ENCODE measurements around the gene LY6G6C. TPM values are rescaled to one million over a fixed set of nuclear protein-coding genes. Genes with fewer than 3 reads are reported as not detected.

LY6G6C gene
- total RNA-seq: 10 to 100 TPM in 1 of 4 donors, 1 to 10 TPM in 2, under 1 TPM in 1; 0.53 to 14.6 (median 2.4) TPM

DNA sequence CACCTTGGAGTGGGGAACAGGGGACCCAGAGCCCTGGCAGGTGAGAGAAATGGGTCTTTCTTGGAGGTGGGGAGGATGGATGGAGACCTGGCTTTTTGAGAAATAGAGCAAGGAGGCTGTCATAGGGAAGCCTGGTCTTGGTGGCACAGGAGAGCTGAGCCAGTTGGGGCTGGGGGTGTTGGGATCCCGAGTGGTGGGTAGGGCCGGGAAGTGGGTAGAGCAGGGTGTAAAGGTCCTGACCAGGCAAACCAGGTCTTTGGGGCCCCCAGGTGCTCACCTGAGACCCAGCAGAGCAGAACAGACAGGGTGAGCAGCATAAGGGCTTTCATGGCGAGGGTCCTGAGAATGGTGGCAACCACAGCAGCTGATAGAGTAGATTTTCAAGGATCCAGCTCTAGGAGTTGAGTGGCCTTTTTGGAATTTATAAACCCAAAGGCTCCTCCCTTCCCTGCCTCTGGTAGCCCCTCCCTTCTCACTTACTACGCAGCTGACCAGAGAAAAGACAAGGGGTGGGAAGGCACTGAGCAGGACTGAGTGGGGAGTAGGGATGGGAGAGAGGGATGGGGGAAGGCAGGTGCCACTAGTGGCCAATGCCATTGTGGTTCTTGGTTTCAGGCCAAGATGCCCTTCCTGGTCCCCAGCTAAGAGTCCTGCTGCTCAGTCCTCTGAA lies at the start of gene LY6G6C:
LY6G6C (minus strand) TSS at position 396 of the 670 bp plus-strand sequence; CDS start at position 329, 67 bp downstream.
- Histone ChIP-seq H3K27me3 (no peaks in the 10 kb centered on the region), H3K9me3 (no peaks in the 10 kb centered on the region), H3K27ac (peak within 1 kb of the TSS in 3 of 4 donors; percentile 20 to 94 (median 88)), H3K4me3 (no peak within 1 kb of the TSS), H3K36me3 (peaks cover 0 to 5% (median 0%) of the 10 kb centered on the region in 3 donors), H3K4me1 (peaks cover 5 to 74% (median 23%) of the 10 kb centered on the region in 3 donors)
- WGBS, 2 donors: 80 to 85% methylated on average over 4 of the region's 4 CpGs
- TF ChIP-seq, protein P1, sequence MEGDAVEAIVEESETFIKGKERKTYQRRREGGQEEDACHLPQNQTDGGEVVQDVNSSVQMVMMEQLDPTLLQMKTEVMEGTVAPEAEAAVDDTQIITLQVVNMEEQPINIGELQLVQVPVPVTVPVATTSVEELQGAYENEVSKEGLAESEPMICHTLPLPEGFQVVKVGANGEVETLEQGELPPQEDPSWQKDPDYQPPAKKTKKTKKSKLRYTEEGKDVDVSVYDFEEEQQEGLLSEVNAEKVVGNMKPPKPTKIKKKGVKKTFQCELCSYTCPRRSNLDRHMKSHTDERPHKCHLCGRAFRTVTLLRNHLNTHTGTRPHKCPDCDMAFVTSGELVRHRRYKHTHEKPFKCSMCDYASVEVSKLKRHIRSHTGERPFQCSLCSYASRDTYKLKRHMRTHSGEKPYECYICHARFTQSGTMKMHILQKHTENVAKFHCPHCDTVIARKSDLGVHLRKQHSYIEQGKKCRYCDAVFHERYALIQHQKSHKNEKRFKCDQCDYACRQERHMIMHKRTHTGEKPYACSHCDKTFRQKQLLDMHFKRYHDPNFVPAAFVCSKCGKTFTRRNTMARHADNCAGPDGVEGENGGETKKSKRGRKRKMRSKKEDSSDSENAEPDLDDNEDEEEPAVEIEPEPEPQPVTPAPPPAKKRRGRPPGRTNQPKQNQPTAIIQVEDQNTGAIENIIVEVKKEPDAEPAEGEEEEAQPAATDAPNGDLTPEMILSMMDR (IDR thresholded peaks at IDR 0.05): no peak
- no peak for TF ChIP-seq POLR2A (IDR thresholded peaks at IDR 0.05)
- DNase-seq: no peak
- intact Hi-C loops (cut with DNase I): no loop called here

DNA sequence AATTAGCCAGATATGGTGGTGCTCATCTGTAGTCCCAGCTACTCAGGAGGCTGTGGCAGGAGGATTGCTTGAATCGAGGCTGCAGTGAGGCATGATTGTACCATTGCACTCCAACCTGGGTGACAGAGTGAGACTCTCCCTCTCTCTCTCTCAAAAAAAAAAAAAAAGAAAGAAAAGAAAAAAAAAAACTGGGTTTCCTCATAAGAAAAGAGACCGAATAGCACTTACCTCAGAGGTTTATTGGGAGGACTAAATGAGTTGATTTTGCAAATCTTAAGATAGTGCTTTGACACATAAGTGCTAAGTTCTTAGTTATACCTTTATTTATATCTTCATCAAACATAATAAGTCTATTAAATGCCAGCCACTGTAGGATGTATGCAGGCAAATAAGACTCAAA lies 49.3 kb upstream of the LY6G6C start:
- intact Hi-C loops (cut with DNase I): no loop called here

DNA sequence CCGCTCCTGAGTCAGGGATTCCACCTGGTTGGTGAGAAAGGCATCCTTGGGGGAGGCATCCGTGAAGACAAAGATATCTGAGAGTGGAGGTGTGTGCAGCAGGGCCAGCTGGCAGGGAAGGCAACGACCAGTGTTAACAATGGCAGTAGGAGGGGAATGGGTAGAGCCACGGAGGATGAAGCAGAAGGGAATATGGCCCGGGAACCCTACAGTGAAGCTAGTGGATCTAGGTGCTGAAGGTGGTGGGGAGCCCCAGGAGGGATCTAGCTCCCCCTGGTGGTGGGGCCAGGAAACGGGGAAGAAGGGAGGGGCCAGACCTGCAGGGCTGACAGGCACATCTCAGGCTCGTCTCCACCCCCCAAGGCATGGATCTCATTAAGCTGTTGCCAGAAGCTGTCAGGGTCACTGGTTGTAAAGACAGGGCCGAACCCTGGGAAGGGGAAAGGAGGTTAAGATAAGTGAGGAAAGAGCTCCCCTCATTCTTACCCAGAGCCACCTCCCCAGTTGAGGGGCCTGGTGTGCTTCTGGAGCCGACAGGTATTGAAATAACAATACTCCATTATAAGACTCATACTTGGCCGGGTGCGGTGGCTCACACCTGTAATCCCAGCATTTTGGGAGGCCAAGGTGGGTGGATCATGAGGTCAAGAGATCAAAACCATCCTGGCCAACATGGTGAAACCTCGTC lies 48.3 kb upstream of the LY6G6C start:
- Histone ChIP-seq H3K27ac (no peak overlapping the region), H3K9me3 (no peaks in the 10 kb centered on the region), H3K4me1 (peaks cover 0 to 23% (median 3%) of the 10 kb centered on the region in 3 donors), H3K36me3 (no peaks in the 10 kb centered on the region), H3K27me3 (no peaks in the 10 kb centered on the region), H3K4me3 (no peak overlapping the region)
- 30 to 37% methylated on average over 8 to 11 of the region's 12 CpGs for WGBS, 2 donors
- no peak for DNase-seq
- TF ChIP-seq, protein P1 (IDR thresholded peaks at IDR 0.05): peak; percentile 70 to 94 (median 90)
- TF ChIP-seq POLR2A (IDR thresholded peaks at IDR 0.05): no peak
- intact Hi-C loops (cut with DNase I): loop anchor here (5.0 kb wide), 1 partner anchor 93 kb away; no protein-coding TSS in a partner anchor

More for the DNA sequence above, 49.3 kb upstream of the LY6G6C start:
- DNase-seq: no peak
- Histone ChIP-seq H3K36me3 (no peaks in the 10 kb centered on the region), H3K4me3 (no peak overlapping the region), H3K9me3 (no peaks in the 10 kb centered on the region), H3K4me1 (peaks cover 0 to 32% (median 3%) of the 10 kb centered on the region in 3 donors), H3K27ac (no peak overlapping the region), H3K27me3 (no peaks in the 10 kb centered on the region)
- TF ChIP-seq, protein P1 (IDR thresholded peaks at IDR 0.05): no peak
- no peak for TF ChIP-seq POLR2A (IDR thresholded peaks at IDR 0.05)
- WGBS, 2 donors: 75 to 85% methylated on average over 2 of the region's 2 CpGs

DNA sequence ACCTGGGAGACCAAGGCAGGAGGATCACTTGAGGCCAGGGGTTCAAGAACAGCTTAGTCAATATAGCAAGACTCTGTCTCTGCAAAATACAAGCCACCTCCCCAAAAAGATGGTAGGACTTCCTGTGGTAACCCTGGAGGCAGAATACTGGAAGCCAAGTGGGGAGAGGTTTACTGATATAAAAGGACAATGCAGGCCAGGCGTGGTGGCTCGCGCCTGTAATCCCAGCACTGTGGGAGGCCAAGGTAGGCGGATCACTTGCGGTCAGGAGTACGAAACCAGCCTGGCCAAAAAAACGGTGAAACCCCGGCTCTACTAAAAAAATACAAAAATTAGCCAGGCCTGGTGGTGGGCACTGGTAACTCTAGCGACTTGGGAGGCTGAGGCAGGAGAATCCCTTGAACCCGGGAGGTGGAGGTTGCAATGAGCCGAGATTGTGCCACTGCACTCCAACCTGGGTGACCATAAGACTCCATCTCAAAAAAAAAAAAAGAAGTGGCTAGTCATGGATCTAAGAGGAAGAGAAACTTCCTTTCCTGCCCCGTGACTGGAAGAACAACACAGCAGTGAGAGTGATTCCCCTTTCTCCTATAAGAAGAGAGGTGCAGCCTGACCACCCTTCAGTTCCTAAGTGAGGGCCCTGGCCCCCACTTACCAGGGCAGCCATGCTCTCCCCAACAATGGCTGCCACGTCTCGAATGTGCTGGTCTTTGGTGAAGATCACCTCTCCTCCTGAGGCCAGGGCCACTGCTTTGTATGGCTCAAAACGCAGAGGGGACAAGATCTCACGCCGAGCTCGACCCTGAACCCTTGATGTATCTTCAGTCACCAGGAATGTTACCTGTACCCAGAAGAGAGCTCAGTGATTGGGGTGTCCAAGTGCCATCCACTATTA lies 47.1 kb upstream of the LY6G6C start:
- WGBS, 2 donors: 85 to 93% methylated on average over 13 of the region's 18 CpGs
- Histone ChIP-seq H3K36me3 (no peaks in the 10 kb centered on the region), H3K27ac (peak overlapping the region in 1 of 4 donors; percentile 28), H3K4me1 (peaks cover 0 to 32% (median 3%) of the 10 kb centered on the region in 3 donors), H3K27me3 (no peaks in the 10 kb centered on the region), H3K4me3 (no peak overlapping the region), H3K9me3 (no peaks in the 10 kb centered on the region)
- DNase-seq: no peak
- TF ChIP-seq POLR2A (IDR thresholded peaks at IDR 0.05): no peak
- TF ChIP-seq, protein P1 (IDR thresholded peaks at IDR 0.05): no peak
- intact Hi-C loops (cut with DNase I): loop anchor here (5.0 kb wide), 1 partner anchor 91 kb away; no protein-coding TSS in a partner anchor
